ENCODE measurements around the gene ELAPOR2. TPM values are rescaled to one million over a fixed set of nuclear protein-coding genes. Genes with fewer than 3 reads are reported as not detected.

Gene ELAPOR2
- total and polyA plus RNA-seq, 9 of the 15 experiments (the other 6 are each of a cell fraction or from before 2014, with no cell fraction given): 9.2 to 72.0 (median 35.0) TPM

DNA sequence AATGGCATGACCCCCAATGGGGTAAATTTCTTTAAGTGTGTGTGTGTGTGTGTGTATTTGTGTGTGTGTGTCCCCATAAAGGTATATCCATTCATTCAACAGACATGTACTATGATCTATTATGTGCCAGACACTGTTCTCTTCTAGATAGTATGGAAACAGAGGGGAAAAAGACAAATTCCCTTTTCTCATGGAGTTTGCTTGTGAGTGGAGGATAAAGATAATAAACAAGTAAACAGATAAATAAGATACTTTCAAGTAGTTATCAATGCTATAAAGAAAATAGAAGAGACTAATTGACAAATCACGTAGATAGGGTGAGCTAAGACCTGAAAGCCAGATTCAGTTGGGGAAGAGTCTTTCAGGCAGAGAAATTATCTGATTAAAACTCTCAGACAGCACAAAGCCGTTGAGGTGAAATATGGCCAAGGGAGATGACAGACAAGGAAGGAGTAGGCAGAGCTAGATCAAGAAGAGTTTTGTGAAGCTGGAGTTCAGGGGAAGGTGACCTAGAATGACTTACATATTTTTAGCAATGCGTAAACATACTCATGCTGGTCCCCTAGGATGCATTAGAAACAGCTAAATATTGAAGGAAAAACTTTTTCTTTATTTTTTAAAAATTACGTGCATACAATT lies 47.6 kb upstream of the ELAPOR2 start (continued):
- TF ChIP-seq, protein P1, sequence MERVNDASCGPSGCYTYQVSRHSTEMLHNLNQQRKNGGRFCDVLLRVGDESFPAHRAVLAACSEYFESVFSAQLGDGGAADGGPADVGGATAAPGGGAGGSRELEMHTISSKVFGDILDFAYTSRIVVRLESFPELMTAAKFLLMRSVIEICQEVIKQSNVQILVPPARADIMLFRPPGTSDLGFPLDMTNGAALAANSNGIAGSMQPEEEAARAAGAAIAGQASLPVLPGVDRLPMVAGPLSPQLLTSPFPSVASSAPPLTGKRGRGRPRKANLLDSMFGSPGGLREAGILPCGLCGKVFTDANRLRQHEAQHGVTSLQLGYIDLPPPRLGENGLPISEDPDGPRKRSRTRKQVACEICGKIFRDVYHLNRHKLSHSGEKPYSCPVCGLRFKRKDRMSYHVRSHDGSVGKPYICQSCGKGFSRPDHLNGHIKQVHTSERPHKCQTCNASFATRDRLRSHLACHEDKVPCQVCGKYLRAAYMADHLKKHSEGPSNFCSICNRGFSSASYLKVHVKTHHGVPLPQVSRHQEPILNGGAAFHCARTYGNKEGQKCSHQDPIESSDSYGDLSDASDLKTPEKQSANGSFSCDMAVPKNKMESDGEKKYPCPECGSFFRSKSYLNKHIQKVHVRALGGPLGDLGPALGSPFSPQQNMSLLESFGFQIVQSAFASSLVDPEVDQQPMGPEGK (CRISPR knock-in tag; IDR thresholded peaks at IDR 0.05; ENCODE audit: borderline replicate concordance): no peak
- TF ChIP-seq PTBP1 (IDR thresholded peaks at IDR 0.05; ENCODE audit: low read depth, low read length) (no peak), STAT5A (IDR thresholded peaks at IDR 0.05; ENCODE audit: borderline replicate concordance, low read length) (peak; percentile 23; the same call in 1 of the 2 replicates), HMG20A (CRISPR knock-in tag; conservative IDR thresholded peaks at IDR 0.05) (no peak), TBL1XR1 (IDR thresholded peaks at IDR 0.05; ENCODE audit: low read length in 2 of 2) (peak in 1 of 2 experiments; percentile 90; a peak in 2 of 4 replicates), TCFL5 (CRISPR knock-in tag; conservative IDR thresholded peaks at IDR 0.05) (no peak), ZNF75A (CRISPR knock-in tag; IDR thresholded peaks at IDR 0.05) (no peak), RBM14 (IDR thresholded peaks at IDR 0.05; ENCODE audit: borderline replicate concordance, insufficient read depth, low read depth, low read length) (no peak), CBX3 (IDR thresholded peaks at IDR 0.05; ENCODE audit: borderline replicate concordance in 1 of 2, low read length in 2 of 2) (peak in 1 of 2 experiments; percentile 83; a peak in 2 of 3 replicates), JUNB (CRISPR knock-in tag; conservative IDR thresholded peaks at IDR 0.05) (no peak), CBFA2T2 (conservative IDR thresholded peaks at IDR 0.05) (peak; percentile 55), HEY1 (CRISPR knock-in tag; IDR thresholded peaks at IDR 0.05; ENCODE audit: borderline replicate concordance) (no peak), ZNF354B (CRISPR knock-in tag; IDR thresholded peaks at IDR 0.05) (no peak), DDX20 (tag; IDR thresholded peaks at IDR 0.05; ENCODE audit: low read depth) (0 out of 2 replicates have a peak, but pooled peaks have one; percentile 15)
- TF ChIP-seq, protein P2, sequence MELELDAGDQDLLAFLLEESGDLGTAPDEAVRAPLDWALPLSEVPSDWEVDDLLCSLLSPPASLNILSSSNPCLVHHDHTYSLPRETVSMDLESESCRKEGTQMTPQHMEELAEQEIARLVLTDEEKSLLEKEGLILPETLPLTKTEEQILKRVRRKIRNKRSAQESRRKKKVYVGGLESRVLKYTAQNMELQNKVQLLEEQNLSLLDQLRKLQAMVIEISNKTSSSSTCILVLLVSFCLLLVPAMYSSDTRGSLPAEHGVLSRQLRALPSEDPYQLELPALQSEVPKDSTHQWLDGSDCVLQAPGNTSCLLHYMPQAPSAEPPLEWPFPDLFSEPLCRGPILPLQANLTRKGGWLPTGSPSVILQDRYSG (tag; conservative IDR thresholded peaks at IDR 0.05; ENCODE audit: low read depth): no peak
- TF ChIP-seq, protein P3, sequence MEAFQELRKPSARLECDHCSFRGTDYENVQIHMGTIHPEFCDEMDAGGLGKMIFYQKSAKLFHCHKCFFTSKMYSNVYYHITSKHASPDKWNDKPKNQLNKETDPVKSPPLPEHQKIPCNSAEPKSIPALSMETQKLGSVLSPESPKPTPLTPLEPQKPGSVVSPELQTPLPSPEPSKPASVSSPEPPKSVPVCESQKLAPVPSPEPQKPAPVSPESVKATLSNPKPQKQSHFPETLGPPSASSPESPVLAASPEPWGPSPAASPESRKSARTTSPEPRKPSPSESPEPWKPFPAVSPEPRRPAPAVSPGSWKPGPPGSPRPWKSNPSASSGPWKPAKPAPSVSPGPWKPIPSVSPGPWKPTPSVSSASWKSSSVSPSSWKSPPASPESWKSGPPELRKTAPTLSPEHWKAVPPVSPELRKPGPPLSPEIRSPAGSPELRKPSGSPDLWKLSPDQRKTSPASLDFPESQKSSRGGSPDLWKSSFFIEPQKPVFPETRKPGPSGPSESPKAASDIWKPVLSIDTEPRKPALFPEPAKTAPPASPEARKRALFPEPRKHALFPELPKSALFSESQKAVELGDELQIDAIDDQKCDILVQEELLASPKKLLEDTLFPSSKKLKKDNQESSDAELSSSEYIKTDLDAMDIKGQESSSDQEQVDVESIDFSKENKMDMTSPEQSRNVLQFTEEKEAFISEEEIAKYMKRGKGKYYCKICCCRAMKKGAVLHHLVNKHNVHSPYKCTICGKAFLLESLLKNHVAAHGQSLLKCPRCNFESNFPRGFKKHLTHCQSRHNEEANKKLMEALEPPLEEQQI (IDR thresholded peaks at IDR 0.05): peak; percentile 82
- TF ChIP-seq, protein P4, sequence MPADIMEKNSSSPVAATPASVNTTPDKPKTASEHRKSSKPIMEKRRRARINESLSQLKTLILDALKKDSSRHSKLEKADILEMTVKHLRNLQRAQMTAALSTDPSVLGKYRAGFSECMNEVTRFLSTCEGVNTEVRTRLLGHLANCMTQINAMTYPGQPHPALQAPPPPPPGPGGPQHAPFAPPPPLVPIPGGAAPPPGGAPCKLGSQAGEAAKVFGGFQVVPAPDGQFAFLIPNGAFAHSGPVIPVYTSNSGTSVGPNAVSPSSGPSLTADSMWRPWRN (IDR thresholded peaks at IDR 0.05; ENCODE audit: low read depth): peak; percentile 18; the same call in 1 of the 2 replicates
- TF ChIP-seq, protein P5, sequence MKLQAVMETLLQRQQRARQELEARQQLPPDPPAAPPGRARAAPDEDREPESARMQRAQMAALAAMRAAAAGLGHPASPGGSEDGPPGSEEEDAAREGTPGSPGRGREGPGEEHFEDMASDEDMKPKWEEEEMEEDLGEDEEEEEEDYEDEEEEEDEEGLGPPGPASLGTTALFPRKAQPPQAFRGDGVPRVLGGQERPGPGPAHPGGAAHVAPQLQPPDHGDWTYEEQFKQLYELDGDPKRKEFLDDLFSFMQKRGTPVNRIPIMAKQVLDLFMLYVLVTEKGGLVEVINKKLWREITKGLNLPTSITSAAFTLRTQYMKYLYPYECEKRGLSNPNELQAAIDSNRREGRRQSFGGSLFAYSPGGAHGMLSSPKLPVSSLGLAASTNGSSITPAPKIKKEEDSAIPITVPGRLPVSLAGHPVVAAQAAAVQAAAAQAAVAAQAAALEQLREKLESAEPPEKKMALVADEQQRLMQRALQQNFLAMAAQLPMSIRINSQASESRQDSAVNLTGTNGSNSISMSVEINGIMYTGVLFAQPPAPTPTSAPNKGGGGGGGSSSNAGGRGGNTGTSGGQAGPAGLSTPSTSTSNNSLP (IDR thresholded peaks at IDR 0.05; ENCODE audit: borderline replicate concordance, low read depth, low read length): peak; percentile 84; the same call in 1 of the 2 replicates
- TF ChIP-seq, protein P6, sequence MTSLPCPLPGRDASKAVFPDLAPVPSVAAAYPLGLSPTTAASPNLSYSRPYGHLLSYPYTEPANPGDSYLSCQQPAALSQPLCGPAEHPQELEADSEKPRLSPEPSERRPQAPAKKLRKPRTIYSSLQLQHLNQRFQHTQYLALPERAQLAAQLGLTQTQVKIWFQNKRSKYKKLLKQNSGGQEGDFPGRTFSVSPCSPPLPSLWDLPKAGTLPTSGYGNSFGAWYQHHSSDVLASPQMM (CRISPR knock-in tag; IDR thresholded peaks at IDR 0.05): no peak

All from K562 (cell line).